ENCODE measurements around the gene NOTUM. TPM values are rescaled to one million over a fixed set of nuclear protein-coding genes. Genes with fewer than 3 reads are reported as not detected.
"Not testable (repeated sequence)": the region's sequence is repeated elsewhere in the genome, so short reads cannot be mapped to it uniquely, and the experiment has no call there.

Gene NOTUM
- total RNA-seq, 1 donor from 2014 or later = not detected

DNA sequence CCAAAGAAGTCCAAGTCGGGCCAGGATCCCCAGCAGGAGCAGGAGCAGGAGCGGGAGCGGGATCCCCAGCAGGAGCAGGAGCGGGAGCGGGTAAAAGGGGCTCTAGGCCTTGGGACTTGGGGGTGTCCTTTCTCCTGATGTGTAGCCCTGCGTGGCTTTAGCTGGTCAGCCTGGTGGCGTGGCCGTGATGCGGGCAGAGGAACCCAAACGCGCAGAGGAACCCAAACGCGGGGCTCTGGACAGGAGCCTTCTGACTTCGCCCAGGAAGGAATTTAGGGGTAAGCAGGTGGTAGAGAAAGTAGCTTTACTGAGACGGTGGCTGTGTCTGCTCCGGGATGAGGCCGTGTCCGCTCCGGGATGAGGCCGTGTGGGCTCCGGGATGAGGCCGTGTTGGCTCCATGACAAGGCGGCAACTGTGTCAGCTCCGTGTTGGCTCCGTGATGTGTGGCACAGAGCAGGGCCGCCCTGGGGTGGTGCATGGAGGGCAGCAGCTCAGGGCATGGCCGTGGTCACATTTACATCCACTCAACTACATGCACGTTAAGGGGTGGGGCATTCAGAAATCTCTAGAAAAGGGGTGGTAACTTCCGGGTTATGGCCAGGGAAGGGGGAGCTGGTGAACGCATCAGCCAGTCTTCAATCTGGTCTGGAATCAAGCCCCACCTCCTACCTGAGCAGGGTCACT lies 35.9 kb upstream of the NOTUM start:
- DNase-seq (ENCODE audit: low spot score) = no peak

GRCh38 chr17:81996232-81996756 lies 35.3 kb upstream of the NOTUM start:
- no peak for DNase-seq (ENCODE audit: low spot score)

DNA sequence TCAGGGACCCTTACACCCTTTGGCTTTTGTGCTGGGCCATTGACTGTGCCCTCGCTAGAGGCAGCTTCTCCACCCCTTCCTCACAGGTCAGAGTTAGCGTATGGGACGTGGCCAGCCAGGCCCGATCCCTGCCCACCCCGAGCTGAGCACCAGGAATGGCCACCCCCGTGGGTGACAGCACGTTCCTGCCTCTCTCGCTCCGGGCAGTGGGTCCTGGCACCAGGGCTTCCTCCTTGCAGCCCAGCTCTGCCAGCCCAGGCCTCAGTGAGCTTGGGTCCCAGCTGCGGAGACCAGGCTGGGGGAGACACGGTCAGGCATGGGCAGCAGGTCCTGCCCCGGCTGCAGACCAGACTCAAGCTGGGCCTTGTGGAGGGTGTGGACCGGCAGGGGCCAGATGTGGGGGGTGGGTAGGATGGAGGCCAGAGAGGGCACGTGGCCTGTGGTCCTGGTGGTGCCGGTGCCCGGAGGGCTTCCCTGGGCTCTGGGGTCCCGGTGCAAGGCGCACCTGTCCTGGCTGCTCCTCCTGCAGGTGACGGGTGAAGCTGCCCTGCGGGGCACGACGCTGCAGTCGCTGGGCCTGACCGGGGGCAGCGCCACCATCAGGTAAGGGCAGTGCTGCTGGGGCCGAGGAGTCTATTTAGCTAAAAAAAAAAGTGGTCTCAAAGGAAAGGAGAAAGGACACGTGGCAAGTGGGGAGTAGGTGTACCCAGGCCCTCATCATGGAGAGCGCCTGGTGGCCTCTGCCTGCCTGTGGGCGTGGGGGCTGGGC lies 34.7 kb upstream of the NOTUM start:
- no peak for DNase-seq (ENCODE audit: low spot score)

- DNase-seq (ENCODE audit: low spot score) = no peak
These were observed 33.8 kb upstream of the NOTUM start for GRCh38 chr17:81994593-81995462.

DNA sequence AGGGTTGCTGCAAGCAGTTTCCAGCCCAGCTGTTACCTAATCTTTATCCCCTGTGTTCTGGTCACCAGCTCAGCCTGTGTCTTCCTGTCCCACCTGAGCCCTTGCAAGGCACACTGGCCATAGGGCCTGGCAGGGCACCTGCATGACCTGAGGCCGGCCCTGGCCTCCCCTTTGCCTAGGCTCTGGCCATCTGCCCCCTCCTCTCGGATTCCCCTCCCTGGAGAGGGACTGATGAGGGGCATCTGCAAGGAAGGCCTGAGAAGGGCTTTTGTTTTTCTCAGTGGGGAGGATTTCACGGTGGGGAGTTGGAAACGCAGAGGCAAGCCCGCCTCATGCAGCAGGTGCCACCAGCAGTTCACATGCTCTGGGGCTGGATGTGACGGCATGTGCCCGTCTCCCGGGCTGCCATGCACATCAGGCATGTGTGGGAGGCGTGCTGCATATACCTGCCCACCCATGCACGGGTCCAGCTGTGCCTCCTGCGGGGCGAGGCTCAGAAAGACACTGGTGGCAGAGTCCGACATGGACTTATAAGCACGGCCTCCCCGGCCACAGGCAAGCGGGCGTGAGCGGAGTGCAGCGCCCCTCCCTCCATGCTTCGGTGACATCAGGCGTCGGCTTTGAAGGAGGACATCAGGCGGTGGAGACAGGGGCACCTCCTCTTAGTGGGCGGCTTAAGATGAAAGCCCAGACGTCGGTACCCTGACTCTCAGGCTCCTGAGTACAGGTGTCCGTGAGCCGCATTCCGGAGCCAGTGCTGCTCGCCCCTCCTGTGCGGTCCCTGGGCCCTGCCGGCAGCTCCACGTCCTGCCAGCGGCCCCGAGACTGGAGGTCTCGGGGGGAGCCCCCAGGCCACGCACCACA lies 33.0 kb upstream of the NOTUM start:
- no peak for DNase-seq (ENCODE audit: low spot score)

GRCh38 chr17:81992306-81993102 lies 31.5 kb upstream of the NOTUM start:
- no peak for DNase-seq (ENCODE audit: low spot score)

- DNase-seq (ENCODE audit: low spot score) = no peak
These were observed 30.8 kb upstream of the NOTUM start for GRCh38 chr17:81991684-81992305.

GRCh38 chr17:81990836-81991683 lies 30.1 kb upstream of the NOTUM start:
- no peak for DNase-seq (ENCODE audit: low spot score)

- DNase-seq (ENCODE audit: low spot score) = no peak
These were observed 26.3 kb upstream of the NOTUM start for GRCh38 chr17:81987161-81987770.

- no peak for DNase-seq (ENCODE audit: low spot score)
These were observed 25.6 kb upstream of the NOTUM start for GRCh38 chr17:81986606-81987005.

GRCh38 chr17:81984773-81985410 lies 23.9 kb upstream of the NOTUM start:
- no peak for DNase-seq (ENCODE audit: low spot score)

- DNase-seq (ENCODE audit: low spot score) = no peak
These were observed 22.8 kb upstream of the NOTUM start for GRCh38 chr17:81983639-81984373.

- no peak for DNase-seq (ENCODE audit: low spot score)
These were observed 22.1 kb upstream of the NOTUM start for GRCh38 chr17:81983011-81983638.

DNA sequence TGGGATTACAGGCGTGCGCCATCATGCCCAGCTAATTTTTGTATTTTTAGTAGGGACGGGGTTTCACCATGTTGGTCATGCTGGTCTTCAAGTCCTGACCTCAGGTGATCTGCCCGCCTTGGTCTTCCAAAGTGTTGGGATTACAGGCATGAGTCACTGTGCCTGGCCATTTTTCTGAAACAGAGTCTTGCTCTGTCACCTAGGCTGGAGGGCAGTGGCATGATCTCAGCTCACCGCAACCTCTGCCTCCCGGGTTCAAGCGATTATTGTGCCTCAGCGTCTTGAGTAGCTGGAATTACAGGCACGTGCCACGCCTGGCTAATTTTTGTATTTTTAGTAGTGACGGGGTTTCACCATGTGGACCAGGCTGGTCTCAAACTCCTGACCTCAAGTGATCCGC lies 20.5 kb upstream of the NOTUM start:
- not testable (repeated sequence) for DNase-seq (ENCODE audit: low spot score)

DNA sequence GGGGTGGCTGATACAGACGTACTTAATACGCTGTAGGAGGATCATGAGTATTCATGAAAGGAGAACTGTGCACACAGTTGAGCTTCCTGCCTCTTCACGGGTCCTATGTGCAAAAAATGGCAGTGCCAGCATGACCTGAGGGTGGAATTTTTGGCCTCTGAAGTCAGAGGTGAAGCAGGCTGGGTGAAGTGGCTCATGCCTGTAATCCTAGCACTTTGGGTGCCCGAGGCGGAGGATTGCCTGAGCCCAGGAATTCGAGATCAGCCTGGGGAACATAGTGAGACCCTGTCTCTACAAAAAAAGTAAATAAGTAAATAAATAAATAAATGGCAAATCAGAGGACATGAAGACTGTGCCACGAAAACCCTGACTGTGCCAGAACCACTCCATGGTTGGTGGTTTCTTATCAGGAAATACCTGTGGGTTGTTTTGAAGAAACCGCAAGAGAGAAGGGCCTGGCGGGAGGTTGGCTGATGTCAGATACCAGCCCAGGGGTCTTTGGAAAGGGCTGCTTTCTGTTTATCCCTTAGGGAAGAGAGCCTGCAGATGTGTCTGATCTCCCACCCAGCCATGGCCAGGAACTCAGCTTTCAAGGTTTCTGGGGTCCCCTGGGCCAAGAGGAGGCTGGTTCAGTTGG lies 19.8 kb upstream of the NOTUM start:
- no peak for DNase-seq (ENCODE audit: low spot score)

- DNase-seq (ENCODE audit: low spot score) = no peak
These were observed 19.1 kb upstream of the NOTUM start for GRCh38 chr17:81980122-81980521.
